T-cell (primary cell): ENCODE results near the gene RPL15. TPM values are rescaled to one million over a fixed set of nuclear protein-coding genes. Genes with fewer than 3 reads are reported as not detected.

ENCODE experiments used
- total RNA-seq, 35 experiments: library from RNA in 6 of 35; stranded (reverse) in 6 of 35; fragments of 120-200 nt in 1 of 35; gene quantifications; one replicate each; pipeline versions ENCODE4 v1.2.1 to v1.2.4 and lab custom pipeline; 2013 to 2026

Gene RPL15
- total RNA-seq, 5 donors from 2014 or later (not counting 1 experiment from before 2014, with no cell fraction given), result 1,997 to 2,171 (median 2,116) TPM

Other genes with a start within 250 kb of the RPL15 start
- gene UBE2E1, start 111.2 kb upstream of the RPL15 start, total RNA-seq, result 10 to 100 TPM; 39.1 to 71.8 (median 51.6) TPM
- 1 to 10 TPM; 2.2 to 4.1 (median 3.6) TPM for gene NKIRAS1, start 142 bp upstream of the RPL15 start, total RNA-seq
- 10 to 100 TPM; 44.4 to 96.7 (median 51.7) TPM for gene NR1D2, start 28.2 kb downstream of the RPL15 start, total RNA-seq